H9 (cell line): ENCODE measurements around the gene CCDC69. TPM values are rescaled to one million over a fixed set of nuclear protein-coding genes. Genes with fewer than 3 reads are reported as not detected.
A peak's percentile ranks its signal among the peaks of the same experiment; 100 is the strongest.

Experiments
- DNase-seq: peaks from one replicate; pipeline ENCODE4 v3.0.0-alpha.2; 2017
- H2AFZ ChIP-seq: one replicate; pipeline ENCODE4 v1.6.1; 2013; ENCODE audit warnings: mild to moderate bottlenecking, low read length, control low read depth, moderate library complexity
- H2AK5ac ChIP-seq: 2 replicates; pipeline ENCODE4 v1.6.1; 2013; ENCODE audit warnings: low read length, control low read depth, mixed read lengths; ENCODE audit not compliant: insufficient read length
- H2BK120ac ChIP-seq: one replicate; pipeline ENCODE4 v1.6.1; 2013; ENCODE audit warnings: low read depth, mild to moderate bottlenecking, low read length, control low read depth, inconsistent platforms; ENCODE audit not compliant: poor library complexity, severe bottlenecking
- H2BK12ac ChIP-seq: 2 replicates; pipeline ENCODE4 v1.6.1; 2013; ENCODE audit warnings: low read length, control low read depth, mixed read lengths, low read depth; ENCODE audit not compliant: insufficient read length
- H2BK15ac ChIP-seq: 2 replicates; pipeline ENCODE4 v1.6.1; 2013; ENCODE audit warnings: low read depth, low read length, control low read depth
- H2BK20ac ChIP-seq: one replicate; pipeline ENCODE4 v1.6.1; 2013; ENCODE audit warnings: low read depth, mild to moderate bottlenecking, low read length, control low read depth, inconsistent platforms; ENCODE audit not compliant: poor library complexity, severe bottlenecking
- H2BK5ac ChIP-seq: 2 replicates; pipeline ENCODE4 v1.6.1; 2013; ENCODE audit warnings: low read length, control low read depth, mixed read lengths; ENCODE audit not compliant: insufficient read length
- H3K14ac ChIP-seq: 2 replicates; pipeline ENCODE4 v1.6.1; 2013; ENCODE audit warnings: low read length, control low read depth; ENCODE audit not compliant: insufficient read depth
- H3K18ac ChIP-seq: 2 replicates; pipeline ENCODE4 v1.6.1; 2013; ENCODE audit warnings: low read depth, mild to moderate bottlenecking, mixed read lengths, low read length, control low read depth; ENCODE audit not compliant: insufficient read length
- H3K23ac ChIP-seq: 2 replicates; pipeline ENCODE4 v1.6.1; 2013; ENCODE audit warnings: low read length, control low read depth, mixed read lengths, low read depth; ENCODE audit not compliant: insufficient read length
- H3K23me2 ChIP-seq: 2 replicates; pipeline ENCODE4 v1.6.1; 2013; ENCODE audit warnings: low read depth, mild to moderate bottlenecking, mixed read lengths, low read length, control low read depth; ENCODE audit not compliant: insufficient read length, poor library complexity, severe bottlenecking
- H3K27ac ChIP-seq: 2 replicates; pipeline ENCODE4 v1.5.1; 2013; ENCODE audit warnings: low read length, control low read depth, mixed read lengths, low read depth; ENCODE audit not compliant: insufficient read length
- H3K27me3 ChIP-seq: 2 replicates; pipeline ENCODE4 v1.6.1; 2013; ENCODE audit warnings: low read length, control low read depth, inconsistent platforms; ENCODE audit not compliant: insufficient read depth
- H3K4ac ChIP-seq: 2 replicates; pipeline ENCODE4 v1.6.1; 2013; ENCODE audit warnings: low read depth, mild to moderate bottlenecking, control low read depth, inconsistent platforms, low read length, moderate library complexity
- H3K4me1 ChIP-seq: 2 replicates; pipeline ENCODE4 v1.6.1; 2013; ENCODE audit warnings: low read length, control low read depth, inconsistent platforms; ENCODE audit not compliant: insufficient read depth
- H3K4me2 ChIP-seq: 2 replicates; pipeline ENCODE4 v1.6.1; 2013; ENCODE audit warnings: low read length, control low read depth, mixed read lengths; ENCODE audit not compliant: insufficient read length, insufficient read depth
- H3K56ac ChIP-seq: 2 replicates; pipeline ENCODE4 v1.6.1; 2013; ENCODE audit warnings: low read depth, mild to moderate bottlenecking, mixed read lengths, low read length, control low read depth; ENCODE audit not compliant: insufficient read length
- H3K79me1 ChIP-seq: 2 replicates; pipeline ENCODE4 v1.6.1; 2013; ENCODE audit warnings: low read depth, mild to moderate bottlenecking, moderate library complexity, low read length, control low read depth, inconsistent platforms; ENCODE audit not compliant: insufficient read depth, poor library complexity, severe bottlenecking
- H3K79me2 ChIP-seq: 2 replicates; pipeline ENCODE4 v1.6.1; 2013; ENCODE audit warnings: low read length, control low read depth, inconsistent platforms; ENCODE audit not compliant: insufficient read depth
- H3K9ac ChIP-seq: 2 replicates; pipeline ENCODE4 v1.6.1; 2013; ENCODE audit warnings: low read length, control low read depth, mixed read lengths; ENCODE audit not compliant: insufficient read length; ENCODE audit errors: extremely low read depth
- H3K9me3 ChIP-seq: one replicate; pipeline ENCODE4 v1.6.1; 2013; ENCODE audit warnings: low read depth, low read length, inconsistent platforms; ENCODE audit not compliant: control insufficient read depth
- H3T11ph ChIP-seq: one replicate; pipeline ENCODE4 v1.6.1; 2013; ENCODE audit warnings: mild to moderate bottlenecking, low read length, control low read depth, inconsistent platforms
- H4K20me1 ChIP-seq: one replicate; pipeline ENCODE4 v1.6.1; 2013; ENCODE audit not compliant: control insufficient read depth, insufficient read length, insufficient read depth
- H4K5ac ChIP-seq: 2 replicates; pipeline ENCODE4 v1.6.1; 2013; ENCODE audit warnings: low read depth, mild to moderate bottlenecking, mixed read lengths, low read length, control low read depth; ENCODE audit not compliant: insufficient read length
- H4K8ac ChIP-seq: replicated peaks from 2 replicates; pipeline ENCODE4 v1.6.1; 2013; ENCODE audit warnings: low read length, control low read depth, mixed read lengths, low read depth; ENCODE audit not compliant: insufficient read length
- H4K91ac ChIP-seq: 2 replicates; pipeline ENCODE4 v1.6.1; 2013; ENCODE audit warnings: low read depth, mild to moderate bottlenecking, moderate library complexity, mixed read lengths, low read length, control low read depth; ENCODE audit not compliant: insufficient read length
- H3K27ac Mint-ChIP-seq, 3 experiments: 2 replicates in 2 of 3; 3 replicates in 1 of 3; pipeline ENCODE4 v1.8.0; 2020 to 2021; ENCODE audit warnings: mixed read lengths in 3 of 3, mild to moderate bottlenecking in 1 of 3, moderate library complexity in 1 of 3
- H3K27me3 Mint-ChIP-seq: 2 replicates; pipeline ENCODE4 v1.8.0; 2021; ENCODE audit warnings: low read depth, mild to moderate bottlenecking, moderate library complexity, mixed read lengths
- H3K36me3 Mint-ChIP-seq, 3 experiments: 2 replicates in 2 of 3; 3 replicates in 1 of 3; pipeline ENCODE4 v1.8.0; 2020 to 2021; ENCODE audit warnings: low read depth in 3 of 3, mixed read lengths in 3 of 3; ENCODE audit not compliant: insufficient read depth in 1 of 3
- H3K4me1 Mint-ChIP-seq, 2 experiments: 2 replicates each; pipeline ENCODE4 v1.8.0; 2020; ENCODE audit warnings: mixed read lengths in 2 of 2
- H3K4me3 Mint-ChIP-seq, 2 experiments: 2 replicates in 1 of 2; 3 replicates in 1 of 2; pipeline ENCODE4 v1.8.0; 2020 to 2021; ENCODE audit warnings: mild to moderate bottlenecking in 2 of 2, mixed read lengths in 2 of 2, moderate library complexity in 1 of 2
- H3K9me3 Mint-ChIP-seq, 2 experiments: 2 replicates in 1 of 2; 3 replicates in 1 of 2; pipeline ENCODE4 v1.8.0; 2020; ENCODE audit warnings: mild to moderate bottlenecking in 2 of 2, mixed read lengths in 2 of 2, moderate library complexity in 1 of 2
- CTCF ChIP-seq: fragments of 200-600 bp; sonication (generic); conservative IDR thresholded peaks from 3 replicates; pipeline ENCODE4 v1.8.0; 2021; ENCODE audit warnings: antibody characterized with exemption, mild to moderate bottlenecking
- WGBS: extraction: QIAGEN DNeasy Blood & Tissue Kit; methylation state at CpG from one replicate; pipeline ENCODE4 v1.1.7; 2013; ENCODE audit warnings: missing lambda C conversion rate, low lambda C conversion rate, mixed read lengths; ENCODE audit not compliant: insufficient read length; ENCODE audit errors: extremely low coverage; 5-methylcytosine and 5-hydroxymethylcytosine counted together
- total RNA-seq: library from RNA; stranded (reverse); gene quantifications from 2 replicates; pipeline ENCODE4 v1.2.1, GENCODE V29; 2021

Gene CCDC69
- total RNA-seq, 1 experiment from 2014 or later: 5.3 TPM

DNA sequence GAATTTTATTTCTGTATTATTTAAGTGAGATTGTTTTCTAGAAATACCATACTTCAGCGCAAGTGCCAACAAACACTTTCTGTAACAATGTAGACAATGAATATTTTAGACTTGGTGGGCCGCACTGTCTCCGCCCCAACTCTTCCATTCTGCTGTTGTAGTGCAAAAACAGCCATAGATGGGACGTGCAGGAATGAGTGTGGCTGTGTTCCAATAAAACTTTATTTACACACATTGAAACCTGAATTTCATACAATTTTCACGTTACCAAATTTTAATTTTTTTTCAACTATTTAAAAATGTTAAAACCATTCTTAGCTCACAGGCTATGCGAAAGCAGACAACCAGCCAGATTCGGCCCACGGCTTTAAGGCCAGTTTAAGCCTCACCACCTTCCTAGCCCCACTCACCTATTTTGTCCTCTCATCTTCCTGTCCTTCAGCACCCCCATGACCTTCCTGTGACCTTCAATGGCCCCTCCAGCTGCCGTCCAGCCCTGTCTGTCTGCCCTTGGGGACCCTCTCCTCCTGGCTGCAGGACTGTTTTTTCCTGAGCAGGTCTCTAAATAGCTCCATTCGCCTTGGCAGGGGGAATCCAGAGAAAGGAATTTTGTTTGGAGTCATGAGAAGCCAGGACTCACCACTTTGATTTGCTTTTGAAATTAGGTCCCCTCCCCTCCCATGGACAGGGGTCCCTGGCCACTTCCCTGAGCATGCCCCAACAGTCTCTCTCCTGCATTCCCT lies 55.1 kb downstream of the CCDC69 start:
- Histone ChIP-seq H3K4me1 (no peaks in the 10 kb centered on the region; the same call in 1 of the 2 replicates), H3K79me1 (no peaks in the 10 kb centered on the region), H3K4me2 (no peak overlapping the region), H2BK15ac (no peak overlapping the region), H3K79me2 (no peaks in the 10 kb centered on the region), H4K91ac (no peak overlapping the region), H2BK5ac (no peak overlapping the region), H2BK12ac (no peak overlapping the region), H3K56ac (no peak overlapping the region), H3K27ac (no peak overlapping the region), H3K23me2 (no peaks in the 10 kb centered on the region), H2AFZ (no peak overlapping the region), H4K5ac (no peak overlapping the region), H4K20me1 (no peaks in the 10 kb centered on the region), H3K27me3 (no peaks in the 10 kb centered on the region), H3K4ac (no peak overlapping the region), H2BK20ac (no peak overlapping the region), H4K8ac (no peak overlapping the region), H3K14ac (no peak overlapping the region), H2AK5ac (no peak overlapping the region), H3K23ac (no peak overlapping the region), H3T11ph (no peak overlapping the region), H3K18ac (no peak overlapping the region), H3K9me3 (no peaks in the 10 kb centered on the region), H3K9ac (no peak overlapping the region), H2BK120ac (no peak overlapping the region)
- peak; percentile 22 for DNase-seq
- no peak for TF ChIP-seq CTCF
- Mint-ChIP-seq H3K27ac (peak overlapping the region in 2 of 3 experiments; percentile 8 to 91; a peak in 2 of 7 replicates), H3K4me1 (peaks cover 6 to 7% of the 10 kb centered on the region in 2 experiments), H3K36me3 (no peaks in the 10 kb centered on the region), H3K27me3 (no peaks in the 10 kb centered on the region), H3K9me3 (peaks cover 3 to 8% of the 10 kb centered on the region in 2 experiments; a peak in 3 of 5 replicates), H3K4me3 (no peak overlapping the region)
- 100% methylated on average over 1 of the region's 10 CpGs for WGBS
